GM18867 (cell line): ENCODE data around the gene MAB21L1.

Experiments used
- ATAC-seq: cut with Tn5 transposase; IDR thresholded peaks from one replicate; pipeline ENCODE4 v1.9.1; 2021; ENCODE audit warnings: mild to moderate bottlenecking, moderate library complexity; ENCODE audit not compliant: unreplicated experiment

Gene MAB21L1

GRCh38 chr13:35480346-35480745, 3.9 kb upstream of the MAB21L1 start:
- no peak for ATAC-seq

GRCh38 chr13:35479706-35480105, 3.2 kb upstream of the MAB21L1 start:
- ATAC-seq = no peak

GRCh38 chr13:35479038-35479492, 2.6 kb upstream of the MAB21L1 start:
- ATAC-seq = no peak

GRCh38 chr13:35478271-35479037, 2.0 kb upstream of the MAB21L1 start:
- no peak for ATAC-seq

GRCh38 chr13:35477386-35477946, 977 bp upstream of the MAB21L1 start:
- ATAC-seq = no peak

GRCh38 chr13:35475212-35475959, 1.1 kb downstream of the MAB21L1 start:
- ATAC-seq = peak; percentile 70

GRCh38 chr13:35474496-35475211, 1.8 kb downstream of the MAB21L1 start:
- ATAC-seq = no peak

GRCh38 chr13:35473802-35474201, 2.7 kb downstream of the MAB21L1 start:
- no peak for ATAC-seq

- no peak for ATAC-seq
Measured at GRCh38 chr13:35473206-35473775, 3.2 kb downstream of the MAB21L1 start.

- no peak for ATAC-seq
Measured at GRCh38 chr13:35472323-35472881, 4.1 kb downstream of the MAB21L1 start.

GRCh38 chr13:35471706-35472322, 4.7 kb downstream of the MAB21L1 start:
- ATAC-seq = no peak

- ATAC-seq = no peak
Measured at GRCh38 chr13:35470671-35471661, 5.5 kb downstream of the MAB21L1 start.

GRCh38 chr13:35469806-35470525, 6.5 kb downstream of the MAB21L1 start:
- no peak for ATAC-seq

- ATAC-seq = no peak
Measured at GRCh38 chr13:35468195-35468594, 8.3 kb downstream of the MAB21L1 start.

- no peak for ATAC-seq
Measured at GRCh38 chr13:35465371-35465770, 11.1 kb downstream of the MAB21L1 start.

GRCh38 chr13:35460061-35460460, 16.4 kb downstream of the MAB21L1 start:
- ATAC-seq = no peak

GRCh38 chr13:35457258-35457657, 19.2 kb downstream of the MAB21L1 start:
- no peak for ATAC-seq

GRCh38 chr13:35455022-35455421, 21.5 kb downstream of the MAB21L1 start:
- ATAC-seq = no peak
